GM12878 (cell line): ENCODE data around the gene HHLA2. TPM values are rescaled to one million over a fixed set of nuclear protein-coding genes. Genes with fewer than 3 reads are reported as not detected.
"Not testable (repeated sequence)": the region's sequence is repeated elsewhere in the genome, so short reads cannot be mapped to it uniquely, and the experiment has no call there.

Experiments used
- ATAC-seq: fragments of 200-7000 bp; cut with Tn5 transposase; 3 replicates; pipeline ENCODE4 v1.9.1; 2020; ENCODE audit warnings: mild to moderate bottlenecking, moderate library complexity
- BruUV-seq: library from RNA; stranded (reverse); fragments of 400-500 nt; replicated peaks from 2 replicates; lab custom pipeline; 2021; lab: Mats Ljungman, UMichigan
- CTCF ChIA-PET: fragments of 300-600 bp; sonication (Branson Sonifier 250); formaldehyde crosslinking; extraction: SDS; loops from one replicate; lab custom pipeline; 2021; ENCODE audit warnings: inconsistent platforms; lab: Yijun Ruan, JAX
- POLR2A ChIA-PET: fragments of 350-600 bp; formaldehyde crosslinking; extraction: SDS; loops from one replicate; lab custom pipeline; 2021; ENCODE audit warnings: inconsistent platforms; lab: Charles Lee
- RAD21 ChIA-PET: fragments of 300-600 bp; sonication (Branson Sonifier 250); formaldehyde crosslinking; loops from one replicate; lab custom pipeline; 2023; ENCODE audit warnings: antibody characterized with exemption; ENCODE audit not compliant: unreplicated experiment; lab: Charles Lee
- SMC1A ChIA-PET: fragments of 300-600 bp; sonication (Branson Sonifier 250); formaldehyde crosslinking; loops from one replicate; lab custom pipeline; 2023; ENCODE audit not compliant: unreplicated experiment, uncharacterized antibody; lab: Charles Lee
- DNase-seq: peaks from one replicate; pipeline ENCODE4 v3.0.0-alpha.2; 2011; ENCODE audit warnings: low read depth, low spot score
- FAIRE-seq: peaks from 3 replicates; lab custom pipeline; 2011; peaks lifted over from hg19 to GRCh38; lab: Jason Lieb, UNC
- H2AFZ ChIP-seq: 2 replicates; pipeline ENCODE4 v1.6.0; 2011; ENCODE audit warnings: low read depth, low read length, control low read depth; ENCODE audit not compliant: control insufficient read depth
- H3K27ac ChIP-seq: 2 replicates; pipeline ENCODE4 v1.5.1; 2011; ENCODE audit warnings: control low read depth; ENCODE audit not compliant: control insufficient read depth, insufficient read depth
- H3K27me3 ChIP-seq, 2 experiments: replicated peaks in 1 of 2; 2 replicates each; pipeline versions ENCODE4 v1.6.0 to v1.6.1; 2011; ENCODE audit warnings: low read length in 1 of 2; ENCODE audit not compliant: control insufficient read depth in 2 of 2, insufficient read depth in 2 of 2
- H3K36me3 ChIP-seq, 2 experiments: 2 replicates each; pipeline ENCODE4 v1.5.1; 2011; ENCODE audit warnings: low read length in 1 of 2; ENCODE audit not compliant: control insufficient read depth in 2 of 2, insufficient read depth in 2 of 2
- H3K4me1 ChIP-seq: 2 replicates; pipeline ENCODE4 v1.6.1; 2011; ENCODE audit warnings: mild to moderate bottlenecking, low read length, moderate library complexity, mixed read lengths; ENCODE audit not compliant: control insufficient read depth, insufficient read depth
- H3K4me2 ChIP-seq: 2 replicates; pipeline ENCODE4 v1.6.0; 2011; ENCODE audit warnings: control low read depth; ENCODE audit not compliant: control insufficient read depth, insufficient read depth
- H3K4me3 ChIP-seq: fragments of 200-600 bp; sonication (generic); 2 replicates; pipeline ENCODE4 v1.5.1; 2016
- H3K79me2 ChIP-seq: 2 replicates; pipeline ENCODE4 v1.6.0; 2011; ENCODE audit warnings: low read length; ENCODE audit not compliant: control insufficient read depth, insufficient read depth
- H3K9ac ChIP-seq: 2 replicates; pipeline ENCODE4 v1.8.0; 2011; ENCODE audit warnings: low read length, control low read depth, mixed read lengths; ENCODE audit not compliant: control insufficient read depth, insufficient read depth
- H3K9me3 ChIP-seq: replicated peaks from 3 replicates; pipeline ENCODE4 v1.5.1; 2011; ENCODE audit warnings: mild to moderate bottlenecking, low read length; ENCODE audit not compliant: control insufficient read depth, insufficient read depth
- H4K20me1 ChIP-seq: 2 replicates; pipeline ENCODE4 v1.6.0; 2011; ENCODE audit not compliant: control insufficient read depth, insufficient read depth
- CREM ChIP-seq: IDR thresholded peaks from 2 replicates; pipeline ENCODE4 v1.6.1; 2014; ENCODE audit warnings: antibody characterized with exemption, low read depth
- MTA3 ChIP-seq: IDR thresholded peaks from 2 replicates; pipeline ENCODE4 v1.6.1; 2012; ENCODE audit warnings: low read length, inconsistent platforms, borderline replicate concordance
- NBN ChIP-seq: fragments of 450-650 bp; IDR thresholded peaks from 2 replicates; pipeline ENCODE4 v1.6.1; 2016
- NR2F1 ChIP-seq: fragments of 450-650 bp; conservative IDR thresholded peaks from 2 replicates; pipeline ENCODE4 v1.6.1; 2017; ENCODE audit warnings: mild to moderate bottlenecking
- PAX5 ChIP-seq: IDR thresholded peaks from 2 replicates; pipeline ENCODE4 v1.6.1; 2011; ENCODE audit warnings: low read depth, low read length, borderline replicate concordance
- POLR2AphosphoS5 ChIP-seq: IDR thresholded peaks from 2 replicates; pipeline ENCODE4 v1.6.1; 2011; ENCODE audit warnings: mild to moderate bottlenecking, low read length, inconsistent platforms
- PRDM15 ChIP-seq: fragments of 450-650 bp; formaldehyde crosslinking; IDR thresholded peaks from 2 replicates; pipeline ENCODE4 v1.4.0; 2020; ENCODE audit warnings: mild to moderate bottlenecking, moderate library complexity
- SREBF2 ChIP-seq: IDR thresholded peaks from 2 replicates; pipeline ENCODE4 v1.6.1; 2012; ENCODE audit warnings: mild to moderate bottlenecking, low read length
- SRF ChIP-seq, 2 experiments: IDR thresholded peaks; 2 replicates each; pipeline ENCODE4 v1.6.1; 2011; ENCODE audit warnings: low read depth in 2 of 2, low read length in 2 of 2, mild to moderate bottlenecking in 1 of 2, moderate library complexity in 1 of 2
- ZBED1 ChIP-seq: IDR thresholded peaks from 2 replicates; pipeline ENCODE4 v1.6.1; 2016; ENCODE audit warnings: borderline replicate concordance
- WGBS: methylation state at CpG from one replicate; pipeline ENCODE4 v1.1.6; 2016; ENCODE audit warnings: low lambda C conversion rate; ENCODE audit not compliant: insufficient replicate concordance, insufficient coverage; ENCODE audit errors: missing lambda C conversion rate; 5-methylcytosine and 5-hydroxymethylcytosine counted together
- in situ Hi-C: fragments of 300-500 bp; cut with MboI; formaldehyde crosslinking; loops from 9 replicates; pipeline ENCODE4 v1.14.3; 2018; ENCODE audit warnings: mixed read lengths
- intact Hi-C: fragments of 100-400 bp; cut with micrococcal nuclease; formaldehyde crosslinking; loops from one replicate; pipeline ENCODE4 v1.14.2; 2022; ENCODE audit not compliant: unreplicated experiment
- polyA plus RNA-seq, 11 experiments: library from polyadenylated mRNA; depleted of rRNA in 4 of 11; unstranded in 6 of 11; stranded (reverse) in 5 of 11; fragments of >200 nt; fragmentation: Nextera tagmentation in 4 of 11; fragmentation: Illumina TruSeq in 1 of 11; extraction: Ambion mirVana in 4 of 11; extraction: Trizol in 1 of 11; gene quantifications; 1 replicate in 1 of 11; 2 replicates in 10 of 11; pipeline versions ENCODE4 v1.2.1 to v1.2.3, GENCODE V29; 2011 to 2016; ENCODE audit warnings: inconsistent platforms in 2 of 11, missing spikeins in 2 of 11, low read depth in 1 of 11
- total RNA-seq, 4 experiments: library from RNA; depleted of rRNA in 3 of 4; stranded (reverse); fragments of >200 nt in 3 of 4; fragmentation: Illumina TruSeq in 1 of 4; extraction: Trizol in 1 of 4; gene quantifications; 2 replicates each; pipeline versions ENCODE4 v1.2.1 to v1.2.3, GENCODE V29; 2013 to 2021

Gene HHLA2
- total and polyA plus RNA-seq, 10 of the 15 experiments (the other 5 are each of a cell fraction or from before 2014, with no cell fraction given) = 0.11 to 1.3 (median 0.28) TPM; not detected in 1

GRCh38 chr3:108287146-108287545 is 9.2 kb upstream of the HHLA2 start (continued):
- no peak for TF ChIP-seq ZBED1
- TF ChIP-seq POLR2AphosphoS5 = no peak
- no peak for TF ChIP-seq SRF (IDR thresholded peaks at IDR 0.05; ENCODE audit: low read depth in 2 of 2, low read length in 2 of 2)
- TF ChIP-seq SREBF2 = no peak
- TF ChIP-seq MTA3 = no peak
- no peak for TF ChIP-seq NBN
- peak; percentile 59; the same call in 1 of the 2 replicates for TF ChIP-seq CREM
- no peak for TF ChIP-seq PRDM15 (CRISPR knock-in tag)
- TF ChIP-seq NR2F1 = 0 out of 2 replicates have a peak, but pooled peaks have one; percentile 22
- no peak for TF ChIP-seq PAX5

- H3K27ac ChIP-seq, H3K9ac ChIP-seq, H3K79me2 ChIP-seq, FAIRE-seq, H2AFZ ChIP-seq, in situ Hi-C loops, SMC1A ChIA-PET, H3K4me3 ChIP-seq, BruUV-seq, CTCF ChIA-PET, H3K27me3 ChIP-seq, POLR2A ChIA-PET, H3K4me2 ChIP-seq, H3K4me1 ChIP-seq, ATAC-seq, RAD21 ChIA-PET, H4K20me1 ChIP-seq, H3K36me3 ChIP-seq, H3K9me3 ChIP-seq, intact Hi-C loops, DNase-seq: not testable (repeated sequence)
- 47% methylated on average over 6 of the region's 6 CpGs for WGBS
These were observed 8.2 kb upstream of the HHLA2 start for GRCh38 chr3:108288193-108288592.
